ENCODE measurements around the gene RASA2. TPM values are rescaled to one million over a fixed set of nuclear protein-coding genes. Genes with fewer than 3 reads are reported as not detected.

RASA2 gene
- total RNA-seq, 4 donors from 2014 or later, result 10.6 to 15.5 (median 14.8) TPM

GRCh38 chr3:141442446-141442845, 44.4 kb upstream of the RASA2 start:
- peak overlapping the region; percentile 6 to 8 for H3K4me3 ChIP-seq
- TF ChIP-seq POLR2AphosphoS5 (IDR thresholded peaks at IDR 0.05) (peak; percentile 37), CTCF (IDR thresholded peaks at IDR 0.05) (no peak)
- H3K9me3 ChIP-seq, result no peaks in the 10 kb centered on the region
- peak overlapping the region; percentile 75 to 83 (median 80) for H3K27ac ChIP-seq
- WGBS, 2 donors (ENCODE audit: low coverage in 1 of 2), result 8 to 27% methylated on average over 7 to 10 of the region's 10 CpGs
- H3K4me1 ChIP-seq, result peaks cover 15 to 96% (median 18%) of the 10 kb centered on the region in 3 donors
- ATAC-seq, result peak; percentile 41
- no peaks in the 10 kb centered on the region for H3K27me3 ChIP-seq
- H3K36me3 ChIP-seq, result peaks cover 0 to 56% of the 10 kb centered on the region in 2 donors

- no peaks in the 10 kb centered on the region for H3K9me3 ChIP-seq
- no peak for ATAC-seq
- peak overlapping the region; percentile 75 to 83 (median 80) for H3K27ac ChIP-seq
- H3K27me3 ChIP-seq, result no peaks in the 10 kb centered on the region
- peak overlapping the region in 1 of 2 donors; percentile 6 for H3K4me3 ChIP-seq
- no peak for TF ChIP-seq POLR2AphosphoS5 (IDR thresholded peaks at IDR 0.05)
- no peak for TF ChIP-seq CTCF (IDR thresholded peaks at IDR 0.05)
- TF ChIP-seq POLR2A (IDR thresholded peaks at IDR 0.05), result no peak
- no peak for TF ChIP-seq EP300 (IDR thresholded peaks at IDR 0.05)
- peaks cover 15 to 96% (median 18%) of the 10 kb centered on the region in 3 donors for H3K4me1 ChIP-seq
- peaks cover 0 to 59% of the 10 kb centered on the region in 2 donors for H3K36me3 ChIP-seq
- 30 to 53% methylated on average over 10 to 15 of the region's 15 CpGs for WGBS, 2 donors (ENCODE audit: low coverage in 1 of 2)
Measured at GRCh38 chr3:141442914-141443313, 43.9 kb upstream of the RASA2 start.

GRCh38 chr3:141444586-141445285, 42.1 kb upstream of the RASA2 start:
- no peak for ATAC-seq
- Histone ChIP-seq H3K4me1 (peaks cover 16 to 96% (median 16%) of the 10 kb centered on the region in 3 donors), H3K4me3 (no peak overlapping the region), H3K27ac (peak overlapping the region in 2 of 4 donors; percentile 19 to 75), H3K9me3 (no peaks in the 10 kb centered on the region), H3K27me3 (no peaks in the 10 kb centered on the region), H3K36me3 (peaks cover 0 to 50% of the 10 kb centered on the region in 2 donors)
- 95 to 96% methylated on average over 10 to 11 of the region's 14 CpGs for WGBS, 2 donors (ENCODE audit: low coverage in 1 of 2)
- no peak for TF ChIP-seq POLR2AphosphoS5 (IDR thresholded peaks at IDR 0.05)
- no peak for TF ChIP-seq CTCF (IDR thresholded peaks at IDR 0.05)
- TF ChIP-seq EP300 (IDR thresholded peaks at IDR 0.05), result no peak
- no peak for TF ChIP-seq POLR2A (IDR thresholded peaks at IDR 0.05)

GRCh38 chr3:141445990-141446389, 40.8 kb upstream of the RASA2 start:
- Histone ChIP-seq H3K4me1 (peaks cover 9 to 96% (median 17%) of the 10 kb centered on the region in 3 donors), H3K36me3 (peaks cover 0 to 50% of the 10 kb centered on the region in 2 donors), H3K27ac (no peak overlapping the region), H3K27me3 (no peaks in the 10 kb centered on the region), H3K4me3 (no peak overlapping the region), H3K9me3 (no peaks in the 10 kb centered on the region)
- ATAC-seq, result no peak
- TF ChIP-seq POLR2A (IDR thresholded peaks at IDR 0.05), result no peak
- TF ChIP-seq POLR2AphosphoS5 (IDR thresholded peaks at IDR 0.05), result no peak
- TF ChIP-seq EP300 (IDR thresholded peaks at IDR 0.05), result no peak
- TF ChIP-seq CTCF (IDR thresholded peaks at IDR 0.05), result no peak
- 92 to 100% methylated on average over 1 of the region's 1 CpG for WGBS, 2 donors (ENCODE audit: low coverage in 1 of 2)

GRCh38 chr3:141446737-141447136, 40.1 kb upstream of the RASA2 start:
- ATAC-seq, result no peak
- Histone ChIP-seq H3K27me3 (no peaks in the 10 kb centered on the region), H3K27ac (peak overlapping the region in 1 of 4 donors; percentile 18), H3K4me1 (peaks cover 4 to 93% (median 11%) of the 10 kb centered on the region in 3 donors), H3K4me3 (no peak overlapping the region), H3K9me3 (no peaks in the 10 kb centered on the region), H3K36me3 (peaks cover 0 to 50% of the 10 kb centered on the region in 2 donors)
- TF ChIP-seq POLR2A (IDR thresholded peaks at IDR 0.05) (no peak), POLR2AphosphoS5 (IDR thresholded peaks at IDR 0.05) (no peak), CTCF (IDR thresholded peaks at IDR 0.05) (no peak), EP300 (IDR thresholded peaks at IDR 0.05) (no peak)
